SK-N-SH (cell line): ENCODE results near the gene STAC3. TPM values are rescaled to one million over a fixed set of nuclear protein-coding genes. Genes with fewer than 3 reads are reported as not detected.

Experiments
- CTCF ChIA-PET: fragments of 300-600, 350-600 bp; formaldehyde crosslinking; extraction: SDS; loops from one replicate; lab custom pipeline; 2021; lab: Yijun Ruan, JAX
- POLR2A ChIA-PET: fragments of 350-600 bp; sonication (Branson Sonifier 250); formaldehyde crosslinking; extraction: SDS; loops from one replicate; lab custom pipeline; 2020; ENCODE audit warnings: antibody characterized with exemption, inconsistent platforms; lab: Yijun Ruan, JAX
- DNase-seq: peaks from one replicate; pipeline ENCODE4 v3.0.0; 2012
- H2AFZ ChIP-seq: fragments of 200-600 bp; sonication (generic); 2 replicates; pipeline ENCODE4 v1.8.1; 2016; ENCODE audit warnings: antibody characterized with exemption, mild to moderate bottlenecking, low read depth
- H3F3A ChIP-seq: fragments of 200-600 bp; sonication (generic); replicated peaks from 2 replicates; pipeline ENCODE3; 2016; ENCODE audit warnings: antibody characterized with exemption, mild to moderate bottlenecking; ENCODE audit not compliant: insufficient read depth
- H3K27ac ChIP-seq, 2 experiments: fragments of 200-500 bp in 1 of 2; fragments of 200-600 bp in 1 of 2; sonication (Bioruptor generic) in 1 of 2; sonication (generic), shearing (Covaris generic) in 1 of 2; 2 replicates each; pipeline versions ENCODE4 v1.5.1 to v1.6.1; 2014 to 2016; ENCODE audit warnings: low read depth in 2 of 2, inconsistent platforms in 1 of 2, low read length in 1 of 2, mild to moderate bottlenecking in 1 of 2, mixed read lengths in 1 of 2
- H3K27me3 ChIP-seq: fragments of 200-600 bp; sonication (generic), shearing (Covaris generic); 2 replicates; pipeline ENCODE4 v1.6.1; 2016; ENCODE audit warnings: mixed run types; ENCODE audit not compliant: insufficient read depth
- H3K36me3 ChIP-seq, 2 experiments: fragments of 200-500 bp in 1 of 2; fragments of 200-600 bp in 1 of 2; sonication (Bioruptor generic) in 1 of 2; sonication (generic) in 1 of 2; replicated peaks in 1 of 2; 2 replicates each; pipeline versions ENCODE3 to v1.5.1; 2014 to 2016; ENCODE audit warnings: low read length in 1 of 2, mild to moderate bottlenecking in 1 of 2; ENCODE audit not compliant: insufficient read depth in 2 of 2, control insufficient read depth in 1 of 2
- H3K4me1 ChIP-seq, 2 experiments: fragments of 200-500 bp in 1 of 2; fragments of 200-600 bp in 1 of 2; sonication (Bioruptor generic) in 1 of 2; sonication (generic), shearing (Covaris generic) in 1 of 2; 2 replicates each; pipeline versions ENCODE4 v1.5.1 to v1.6.1; 2014 to 2016; ENCODE audit warnings: low read depth in 1 of 2, low read length in 1 of 2, mixed run types in 1 of 2; ENCODE audit not compliant: insufficient read depth in 2 of 2, control insufficient read depth in 1 of 2
- H3K4me2 ChIP-seq: fragments of 200-600 bp; sonication (generic), shearing (Covaris generic); 2 replicates; pipeline ENCODE4 v1.6.1; 2017; ENCODE audit warnings: mixed run types
- H3K4me3 ChIP-seq, 2 experiments: fragments of 200-500 bp in 1 of 2; fragments of 200-600 bp in 1 of 2; sonication (Bioruptor generic) in 1 of 2; sonication (generic), shearing (Covaris generic) in 1 of 2; 2 replicates each; pipeline versions ENCODE4 v1.5.1 to v1.8.1; 2014 to 2016; ENCODE audit warnings: low read depth in 2 of 2, inconsistent platforms in 1 of 2, low read length in 1 of 2, mild to moderate bottlenecking in 1 of 2, mixed read lengths in 1 of 2, moderate library complexity in 1 of 2
- H3K79me2 ChIP-seq: fragments of 200-600 bp; sonication (generic); 2 replicates; pipeline ENCODE4 v1.8.1; 2017; ENCODE audit warnings: mild to moderate bottlenecking; ENCODE audit not compliant: insufficient read depth
- H3K9ac ChIP-seq: fragments of 200-600 bp; sonication (generic); 2 replicates; pipeline ENCODE4 v1.6.1; 2017; ENCODE audit warnings: mixed run types
- H3K9me2 ChIP-seq: fragments of 200-600 bp; sonication (generic); 2 replicates; pipeline ENCODE4 v1.6.1; 2017; ENCODE audit warnings: mixed run types
- H3K9me3 ChIP-seq: fragments of 200-600 bp; sonication (generic); 2 replicates; pipeline ENCODE4 v1.6.1; 2017; ENCODE audit warnings: mixed run types, mild to moderate bottlenecking, moderate library complexity
- H4K20me1 ChIP-seq: fragments of 200-600 bp; sonication (generic); 2 replicates; pipeline ENCODE4 v1.6.1; 2017; ENCODE audit warnings: mild to moderate bottlenecking, mixed run types; ENCODE audit not compliant: insufficient read depth
- ELF1 ChIP-seq: IDR thresholded peaks from 2 replicates; pipeline ENCODE4 v1.4.0; 2012
- EZH2phosphoT487 ChIP-seq: fragments of 200-600 bp; sonication (generic); IDR thresholded peaks from 2 replicates; pipeline ENCODE4 v1.6.1; 2017; ENCODE audit warnings: low read depth, mixed run types, mild to moderate bottlenecking, antibody characterized with exemption, moderate library complexity, borderline replicate concordance
- FOSL2 ChIP-seq: IDR thresholded peaks from 2 replicates; pipeline ENCODE4 v1.4.0; 2012; ENCODE audit warnings: low read depth, mild to moderate bottlenecking, moderate library complexity, borderline replicate concordance
- FOXJ3 ChIP-seq: sonication (generic); formaldehyde crosslinking; IDR thresholded peaks from 2 replicates; pipeline ENCODE4 v1.5.1; 2020; ENCODE audit warnings: mild to moderate bottlenecking, missing genetic modification reagents
- IRF3 ChIP-seq: fragments of 150-350 bp; IDR thresholded peaks from 2 replicates; pipeline ENCODE4 v1.6.1; 2016; ENCODE audit warnings: mild to moderate bottlenecking, low read depth, low read length
- MEF2A ChIP-seq: IDR thresholded peaks from 2 replicates; pipeline ENCODE4 v1.4.0; 2012; ENCODE audit warnings: low read depth, borderline replicate concordance
- NFIC ChIP-seq: IDR thresholded peaks from 2 replicates; pipeline ENCODE4 v1.4.0; 2012; ENCODE audit warnings: borderline replicate concordance
- PBX3 ChIP-seq: IDR thresholded peaks from 2 replicates; pipeline ENCODE4; 2012
- TAF1 ChIP-seq: IDR thresholded peaks from 2 replicates; pipeline ENCODE4 v1.6.1; 2012; ENCODE audit warnings: low read depth, mild to moderate bottlenecking, low read length, moderate library complexity, borderline replicate concordance
- TEAD4 ChIP-seq: IDR thresholded peaks from 2 replicates; pipeline ENCODE4 v1.4.0; 2012; ENCODE audit warnings: mild to moderate bottlenecking, borderline replicate concordance; ENCODE audit not compliant: insufficient read depth
- USF1 ChIP-seq: IDR thresholded peaks from 2 replicates; pipeline ENCODE4 v1.4.0; 2012; ENCODE audit warnings: low read depth, borderline replicate concordance
- ZBTB33 ChIP-seq: IDR thresholded peaks from 2 replicates; pipeline ENCODE4 v1.4.0; 2012; ENCODE audit warnings: low read depth, borderline replicate concordance
- WGBS: methylation state at CpG from one replicate; pipeline ENCODE4 v1.1.6; 2017; ENCODE audit warnings: low lambda C conversion rate; 5-methylcytosine and 5-hydroxymethylcytosine counted together
- polyA plus RNA-seq, 3 experiments: library from polyadenylated mRNA; depleted of rRNA; stranded (reverse); fragments of >200 nt; gene quantifications; 2 replicates each; pipeline ENCODE4 v1.2.3, GENCODE V29; 2012

STAC3 gene
- polyA plus RNA-seq, 1 of the 3 experiments (the other 2 are of a cell fraction), result 0.76 TPM

GRCh38 chr12:57196439-57196838 is 54.5 kb downstream of the STAC3 start:
- H3K27me3 ChIP-seq, result no peaks in the 10 kb centered on the region
- no peak for TF ChIP-seq ZBTB33
- no peak for TF ChIP-seq MEF2A
- 78% methylated on average over 4 of the region's 4 CpGs for WGBS
- CTCF ChIA-PET, result interaction anchor here (0.6 to 6.9 kb wide), 4 partner anchors 13 to 73 kb away, joined by 3 to 48 read pairs (median 4); no protein-coding TSS in a partner anchor
- H4K20me1 ChIP-seq, result no peaks in the 10 kb centered on the region
- H3K9ac ChIP-seq, result no peak overlapping the region
- no peaks in the 10 kb centered on the region for H3K9me2 ChIP-seq
- no peaks in the 10 kb centered on the region for H3F3A ChIP-seq
- no peak overlapping the region for H2AFZ ChIP-seq
- H3K36me3 ChIP-seq, result peaks cover 0 to 84% of the 10 kb centered on the region in 2 experiments
- DNase-seq, result no peak
- no peaks in the 10 kb centered on the region for H3K9me3 ChIP-seq
- no peak overlapping the region for H3K27ac ChIP-seq
- H3K79me2 ChIP-seq, result no peaks in the 10 kb centered on the region
- H3K4me1 ChIP-seq, result no peaks in the 10 kb centered on the region
- POLR2A ChIA-PET, result interaction anchor here (1.1 kb wide), 1 partner anchor 9 kb away, joined by 3 read pairs; no protein-coding TSS in a partner anchor
- H3K4me2 ChIP-seq, result no peak overlapping the region
- H3K4me3 ChIP-seq, result no peak overlapping the region

GRCh38 chr12:57195611-57196371 is 55.2 kb downstream of the STAC3 start:
- WGBS, result 88% methylated on average over 13 of the region's 34 CpGs
- H3F3A ChIP-seq, result no peaks in the 10 kb centered on the region
- DNase-seq, result no peak
- H3K27ac ChIP-seq, result no peak overlapping the region
- H3K9me3 ChIP-seq, result no peaks in the 10 kb centered on the region
- TF ChIP-seq TEAD4 (no peak), ELF1 (no peak), ZBTB33 (no peak), USF1 (no peak), IRF3 (no peak), TAF1 (no peak), PBX3 (no peak), FOXJ3 (CRISPR knock-in tag) (no peak), FOSL2 (no peak), NFIC (no peak), EZH2phosphoT487 (no peak)
- no peaks in the 10 kb centered on the region for H3K27me3 ChIP-seq
- no peaks in the 10 kb centered on the region for H3K4me1 ChIP-seq
- H4K20me1 ChIP-seq, result no peaks in the 10 kb centered on the region
- H3K79me2 ChIP-seq, result no peaks in the 10 kb centered on the region
- ChIA-PET POLR2A (interaction anchor here (1.1 kb wide), 1 partner anchor 8 kb away, joined by 3 read pairs; no protein-coding TSS in a partner anchor), CTCF (interaction anchor here (0.6 to 31.5 kb wide), 8 partner anchors 13 to 84 kb away, joined by 3 to 616 read pairs (median 5); partner anchors contain the start of genes LRP1-AS and STAT6)
- no peak overlapping the region for H3K9ac ChIP-seq
- no peak overlapping the region for H3K4me2 ChIP-seq
- H3K36me3 ChIP-seq, result peaks cover 2 to 81% of the 10 kb centered on the region in 2 experiments
- H2AFZ ChIP-seq, result no peak overlapping the region
- no peak overlapping the region for H3K4me3 ChIP-seq
- no peaks in the 10 kb centered on the region for H3K9me2 ChIP-seq
